HepG2 (cell line): ENCODE results near the gene LSM12. TPM values are rescaled to one million over a fixed set of nuclear protein-coding genes. Genes with fewer than 3 reads are reported as not detected.

Experiments
- ATAC-seq: fragments of 200-7000 bp; cut with Tn5 transposase; 3 replicates; pipeline ENCODE4 v1.9.1; 2020; ENCODE audit warnings: mild to moderate bottlenecking, moderate library complexity
- BruUV-seq: library from RNA; stranded (reverse); fragments of 400-500 nt; replicated peaks from 2 replicates; lab custom pipeline; 2021; lab: Mats Ljungman, UMichigan
- CTCF ChIA-PET: fragments of 300-600 bp; formaldehyde crosslinking; extraction: SDS; loops from one replicate; lab custom pipeline; 2021; ENCODE audit warnings: low total read pairs, inconsistent platforms, low intra/inter-chr PET ratio; lab: Yijun Ruan, JAX
- POLR2A ChIA-PET: fragments of 350-600 bp; sonication (Branson Sonifier 250); formaldehyde crosslinking; loops from one replicate; lab custom pipeline; 2020; ENCODE audit warnings: antibody characterized with exemption, inconsistent platforms; lab: Yijun Ruan, JAX
- DNase-seq: peaks from one replicate; pipeline ENCODE4 v3.0.0-alpha.2; 2015; ENCODE audit warnings: low spot score
- FAIRE-seq: peaks from 3 replicates; lab custom pipeline; 2011; peaks lifted over from hg19 to GRCh38; lab: Jason Lieb, UNC
- H2AFZ ChIP-seq: one replicate; pipeline ENCODE4 v1.6.1; 2011; ENCODE audit warnings: low read length, inconsistent platforms
- H3K27ac ChIP-seq: fragments of 300-600 bp; 3 replicates; pipeline ENCODE4 v1.8.0; 2011; ENCODE audit warnings: mixed run types, mild to moderate bottlenecking, mixed read lengths, low read length, inconsistent platforms; ENCODE audit not compliant: insufficient read depth; ENCODE audit errors: extremely low read length
- H3K27me3 ChIP-seq, 2 experiments: fragments of 200-600 bp in 1 of 2; 2 replicates in 1 of 2; 3 replicates in 1 of 2; pipeline versions ENCODE4 v1.6.0 to v1.8.0; 2011; ENCODE audit warnings: low read length in 2 of 2, mild to moderate bottlenecking in 2 of 2, moderate library complexity in 2 of 2, inconsistent platforms in 1 of 2; ENCODE audit not compliant: insufficient read depth in 2 of 2, control insufficient read depth in 1 of 2
- H3K36me3 ChIP-seq, 2 experiments: fragments of 200-600 bp in 1 of 2; replicated peaks in 1 of 2; 2 replicates in 1 of 2; 3 replicates in 1 of 2; pipeline versions ENCODE4 v1.5.1 to v1.8.0; 2011; ENCODE audit warnings: low read length in 2 of 2, inconsistent platforms in 1 of 2; ENCODE audit not compliant: insufficient read depth in 2 of 2, control insufficient read depth in 1 of 2
- H3K4me1 ChIP-seq: 2 replicates; pipeline ENCODE4 v1.5.1; 2012; ENCODE audit warnings: low read length, inconsistent platforms; ENCODE audit not compliant: insufficient read depth
- H3K4me2 ChIP-seq: 2 replicates; pipeline ENCODE4 v1.6.0; 2011; ENCODE audit warnings: low read depth, low read length, inconsistent platforms
- H3K4me3 ChIP-seq, 3 experiments: fragments of 200-600 bp in 1 of 3; sonication (generic), shearing (Covaris generic) in 1 of 3; replicated peaks in 1 of 3; 2 replicates each; pipeline ENCODE4 v1.5.1; 2011 to 2016; ENCODE audit warnings: low read length in 3 of 3, inconsistent platforms in 2 of 3, low read depth in 2 of 3, mild to moderate bottlenecking in 2 of 3, control low read depth in 1 of 3, mixed read lengths in 1 of 3; ENCODE audit not compliant: insufficient read depth in 1 of 3
- H3K79me2 ChIP-seq: one replicate; pipeline ENCODE4 v1.6.1; 2011; ENCODE audit warnings: low read length, inconsistent platforms; ENCODE audit not compliant: insufficient read depth
- H3K9ac ChIP-seq: 2 replicates; pipeline ENCODE4 v1.6.0; 2011; ENCODE audit warnings: mild to moderate bottlenecking, low read depth, low read length, inconsistent platforms; ENCODE audit not compliant: insufficient read depth
- H3K9me3 ChIP-seq: 2 replicates; pipeline ENCODE4 v1.5.1; 2012; ENCODE audit warnings: mild to moderate bottlenecking, low read length
- H4K20me1 ChIP-seq: 2 replicates; pipeline ENCODE4 v1.6.0; 2011; ENCODE audit warnings: inconsistent platforms, mild to moderate bottlenecking, low read length, moderate library complexity; ENCODE audit not compliant: insufficient read depth
- ETV5 ChIP-seq: IDR thresholded peaks from 2 replicates; pipeline ENCODE4 v1.6.1; 2018; ENCODE audit warnings: missing biosample characterization, missing genetic modification reagents, inconsistent platforms, borderline replicate concordance
- GABPA ChIP-seq, 2 experiments: IDR thresholded peaks; 2 replicates each; pipeline ENCODE4 v1.6.1; 2011 to 2016; ENCODE audit warnings: low read depth in 2 of 2, low read length in 1 of 2, missing biosample characterization in 1 of 2, missing genetic modification characterization in 1 of 2
- KLF13 ChIP-seq: sonication (generic); formaldehyde crosslinking; IDR thresholded peaks from 2 replicates; pipeline ENCODE4 v1.4.0; 2020; ENCODE audit warnings: mild to moderate bottlenecking, missing genetic modification reagents
- MNT ChIP-seq: fragments of 450-650 bp; IDR thresholded peaks from 2 replicates; pipeline ENCODE4 v1.6.1; 2016
- NAIF1 ChIP-seq: sonication (generic); formaldehyde crosslinking; IDR thresholded peaks from 2 replicates; pipeline ENCODE4 v1.5.0; 2020; ENCODE audit warnings: mild to moderate bottlenecking, missing genetic modification reagents, borderline replicate concordance
- NFKB2 ChIP-seq: sonication (generic); formaldehyde crosslinking; IDR thresholded peaks from 2 replicates; pipeline ENCODE4 v1.4.0; 2020; ENCODE audit warnings: missing genetic modification reagents, borderline replicate concordance
- PHF21A ChIP-seq: sonication (generic); formaldehyde crosslinking; IDR thresholded peaks from 2 replicates; pipeline ENCODE4 v1.5.0; 2020; ENCODE audit warnings: mild to moderate bottlenecking, missing genetic modification reagents
- SAP130 ChIP-seq: IDR thresholded peaks from 2 replicates; pipeline ENCODE4 v1.6.1; 2016; ENCODE audit warnings: low read depth
- SP5 ChIP-seq: IDR thresholded peaks from 2 replicates; pipeline ENCODE4 v1.6.1; 2016; ENCODE audit warnings: low read depth, borderline replicate concordance
- SRSF4 ChIP-seq: fragments of 200-400 bp; formaldehyde crosslinking; IDR thresholded peaks from one replicate; pipeline ENCODE4 v1.6.1; 2018; ENCODE audit warnings: mild to moderate bottlenecking, low read depth, low read length, moderate library complexity; ENCODE audit not compliant: poor library complexity, severe bottlenecking
- TBX2 ChIP-seq: sonication (generic); formaldehyde crosslinking; IDR thresholded peaks from 2 replicates; pipeline ENCODE4 v1.5.0; 2020; ENCODE audit warnings: missing genetic modification reagents, mild to moderate bottlenecking, borderline replicate concordance
- TEAD3 ChIP-seq: optimal IDR thresholded peaks from 2 replicates; pipeline ENCODE3; 2016; ENCODE audit warnings: borderline replicate concordance
- THAP7 ChIP-seq: sonication (generic); formaldehyde crosslinking; IDR thresholded peaks from 2 replicates; pipeline ENCODE4 v1.8.1; 2023; ENCODE audit warnings: mild to moderate bottlenecking, missing genetic modification reagents
- ZFAT ChIP-seq: sonication (generic); formaldehyde crosslinking; conservative IDR thresholded peaks from 2 replicates; pipeline ENCODE4 v1.8.1; 2023; ENCODE audit warnings: missing genetic modification reagents, inconsistent platforms
- ZFP90 ChIP-seq: sonication (generic); formaldehyde crosslinking; IDR thresholded peaks from 2 replicates; pipeline ENCODE4 v1.8.0; 2022; ENCODE audit warnings: missing genetic modification reagents, mild to moderate bottlenecking, inconsistent platforms, borderline replicate concordance
- ZNF383 ChIP-seq: sonication (generic); formaldehyde crosslinking; IDR thresholded peaks from 2 replicates; pipeline ENCODE4 v1.4.0; 2020; ENCODE audit warnings: missing genetic modification reagents, mild to moderate bottlenecking, borderline replicate concordance
- ZNF546 ChIP-seq: sonication (generic); formaldehyde crosslinking; conservative IDR thresholded peaks from 2 replicates; pipeline ENCODE4 v1.8.1; 2023; ENCODE audit warnings: mild to moderate bottlenecking, missing genetic modification reagents
- ZNF563 ChIP-seq: sonication (generic); formaldehyde crosslinking; IDR thresholded peaks from 2 replicates; pipeline ENCODE4 v1.8.0; 2022; ENCODE audit warnings: mild to moderate bottlenecking, moderate library complexity, missing genetic modification reagents
- ZNF674 ChIP-seq: sonication (generic); formaldehyde crosslinking; IDR thresholded peaks from 2 replicates; pipeline ENCODE4 v1.5.0; 2020; ENCODE audit warnings: low read depth, mild to moderate bottlenecking, missing genetic modification reagents
- ZNF678 ChIP-seq: sonication (generic); formaldehyde crosslinking; IDR thresholded peaks from 2 replicates; pipeline ENCODE4 v1.4.0; 2020; ENCODE audit warnings: mild to moderate bottlenecking, missing genetic modification reagents
- WGBS: methylation state at CpG from one replicate; pipeline ENCODE4 v1.1.6; 2017; ENCODE audit warnings: low lambda C conversion rate; 5-methylcytosine and 5-hydroxymethylcytosine counted together
- in situ Hi-C: cut with HindIII; loops from 2 replicates; pipeline ENCODE4 v1.10.0; 2017; ENCODE audit warnings: low pct_unique_long_range_greater_than_20kb; ENCODE audit not compliant: extremely low pct_ligation_motif_present
- intact Hi-C: fragments of 100-400 bp; cut with micrococcal nuclease; formaldehyde crosslinking; loops from one replicate; pipeline ENCODE4 v1.10.0; 2022; ENCODE audit not compliant: unreplicated experiment
- polyA plus RNA-seq, 8 experiments: library from polyadenylated mRNA; depleted of rRNA in 3 of 8; stranded (reverse) in 7 of 8; unstranded in 1 of 8; fragments of >200 nt; fragmentation: Illumina TruSeq in 4 of 8; extraction: Trizol in 4 of 8; gene quantifications; 2 replicates each; pipeline versions ENCODE4 v1.2.1 to v1.2.3, GENCODE V29; 2011 to 2016; ENCODE audit warnings: low read depth in 4 of 8, missing spikeins in 1 of 8, mixed read lengths in 1 of 8; ENCODE audit not compliant: insufficient read depth in 1 of 8
- total RNA-seq, 5 experiments: library from RNA; depleted of rRNA; stranded (reverse); fragments of >200 nt; fragmentation: Illumina TruSeq; extraction: Trizol; gene quantifications; 2 replicates each; pipeline ENCODE4 v1.2.3, GENCODE V29; 2016; ENCODE audit warnings: low read depth in 1 of 5
- TF ChIP-seq, protein P1 (sequence below): IDR thresholded peaks from 2 replicates; pipeline ENCODE4 v1.6.1; 2016

Gene LSM12
- total and polyA plus RNA-seq, 2 of the 13 experiments (the other 11 are each of a cell fraction or from before 2014, with no cell fraction given) = 52.8 to 55.7 TPM

DNA sequence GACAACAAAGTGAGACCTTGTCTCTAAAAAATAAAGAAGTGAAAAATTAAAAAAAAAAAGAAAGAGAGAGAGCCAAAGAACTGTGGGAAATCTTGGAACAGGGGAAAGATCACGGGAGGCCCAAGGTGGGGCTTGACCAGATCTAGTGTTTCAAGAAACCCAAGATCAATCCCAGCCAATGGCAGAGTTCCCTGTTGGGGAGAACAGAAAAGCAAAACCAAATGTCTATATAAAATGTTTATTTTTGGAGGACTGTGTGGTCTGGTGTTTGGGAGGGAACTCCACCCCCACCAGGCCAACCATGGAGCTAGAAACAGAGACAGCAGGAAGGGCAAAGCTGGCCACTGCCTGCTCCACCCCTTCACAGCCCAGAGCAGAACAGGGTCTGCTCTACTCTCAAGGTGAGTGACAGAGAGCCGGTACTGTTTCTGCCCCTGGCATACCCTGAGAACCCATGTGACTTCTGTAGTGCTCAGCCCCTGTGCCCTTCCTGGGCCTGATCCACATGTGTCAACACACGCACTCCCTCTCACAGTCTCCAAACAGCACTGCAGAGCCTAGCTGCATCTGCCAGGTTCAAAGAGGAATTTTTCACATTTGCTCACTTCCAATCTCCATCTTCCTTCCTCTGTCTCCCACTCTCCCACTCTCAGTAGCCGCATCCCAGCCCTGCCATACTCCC lies 55.4 kb downstream of the LSM12 start:
- H3K4me1 ChIP-seq = peaks cover 40% of the 10 kb centered on the region
- ChIA-PET POLR2A (interaction anchor here (1.2 to 3.0 kb wide), 2 partner anchors 9 to 55 kb away, joined by 5 to 17 read pairs; partner anchors contain the start of gene LSM12), CTCF (no interaction called here)
- peak overlapping the region; percentile 16; the same call in 1 of the 2 replicates for H3K4me2 ChIP-seq
- no peak overlapping the region for H3K4me3 ChIP-seq
- H3K9ac ChIP-seq = no peak overlapping the region
- peak overlapping the region; percentile 9 for H3K27ac ChIP-seq
- no peaks in the 10 kb centered on the region for H4K20me1 ChIP-seq
- H3K9me3 ChIP-seq = no peaks in the 10 kb centered on the region
- BruUV-seq = no TSS peak
- no peaks in the 10 kb centered on the region; a peak in 1 of 5 replicates for H3K27me3 ChIP-seq
- intact Hi-C loops = no loop called here
- peaks cover 8% of the 10 kb centered on the region for H3K79me2 ChIP-seq
- in situ Hi-C loops = no loop called here
- peak; percentile 18 for FAIRE-seq
- ATAC-seq = peak; percentile 5; the same call in 2 of the 3 replicates
- WGBS = 53% methylated on average over 4 of the region's 4 CpGs
- no peak overlapping the region for H2AFZ ChIP-seq
- peaks cover 3 to 17% of the 10 kb centered on the region in 2 experiments; a peak in 3 of 5 replicates for H3K36me3 ChIP-seq
- DNase-seq = no peak
- TF ChIP-seq, protein P1, sequence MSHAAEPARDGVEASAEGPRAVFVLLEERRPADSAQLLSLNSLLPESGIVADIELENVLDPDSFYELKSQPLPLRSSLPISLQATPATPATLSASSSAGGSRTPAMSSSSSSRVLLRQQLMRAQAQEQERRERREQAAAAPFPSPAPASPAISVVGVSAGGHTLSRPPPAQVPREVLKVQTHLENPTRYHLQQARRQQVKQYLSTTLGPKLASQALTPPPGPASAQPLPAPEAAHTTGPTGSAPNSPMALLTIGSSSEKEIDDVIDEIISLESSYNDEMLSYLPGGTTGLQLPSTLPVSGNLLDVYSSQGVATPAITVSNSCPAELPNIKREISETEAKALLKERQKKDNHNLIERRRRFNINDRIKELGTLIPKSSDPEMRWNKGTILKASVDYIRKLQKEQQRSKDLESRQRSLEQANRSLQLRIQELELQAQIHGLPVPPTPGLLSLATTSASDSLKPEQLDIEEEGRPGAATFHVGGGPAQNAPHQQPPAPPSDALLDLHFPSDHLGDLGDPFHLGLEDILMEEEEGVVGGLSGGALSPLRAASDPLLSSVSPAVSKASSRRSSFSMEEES (CRISPR knock-in tag) = 0 out of 2 replicates have a peak, but pooled peaks have one; percentile 29
- 0 out of 2 replicates have a peak, but pooled peaks have one; percentile 11 for TF ChIP-seq SP5 (CRISPR knock-in tag)
- peak; percentile 45 for TF ChIP-seq TEAD3
- no peak for TF ChIP-seq ZNF383 (CRISPR knock-in tag)
- TF ChIP-seq GABPA (IDR thresholded peaks at IDR 0.05; ENCODE audit: low read depth, low read length) = no peak
- peak; percentile 29; the same call in 1 of the 2 replicates for TF ChIP-seq GABPA (CRISPR knock-in tag; IDR thresholded peaks at IDR 0.05; ENCODE audit: low read depth)
- TF ChIP-seq ZNF563 (CRISPR knock-in tag) = no peak
- TF ChIP-seq MNT = peak; percentile 33
- no peak for TF ChIP-seq THAP7
- no peak for TF ChIP-seq ZFAT (CRISPR knock-in tag)
- 0 out of 2 replicates have a peak, but pooled peaks have one; percentile 32 for TF ChIP-seq ZFP90
- TF ChIP-seq KLF13 (CRISPR knock-in tag) = no peak
- no peak for TF ChIP-seq TBX2 (CRISPR knock-in tag)
- TF ChIP-seq SRSF4 = no peak
- TF ChIP-seq NFKB2 = 0 out of 2 replicates have a peak, but pooled peaks have one; percentile 26
- no peak for TF ChIP-seq ZNF674 (CRISPR knock-in tag)
- no peak for TF ChIP-seq PHF21A (CRISPR knock-in tag)
- peak; percentile 73 for TF ChIP-seq SAP130 (CRISPR knock-in tag)
- no peak for TF ChIP-seq NAIF1 (CRISPR knock-in tag)
- no peak for TF ChIP-seq ZNF546 (CRISPR knock-in tag)
- TF ChIP-seq ZNF678 (CRISPR knock-in tag) = no peak
- no peak for TF ChIP-seq ETV5 (CRISPR knock-in tag)
